ES-I3 (cell line): Measurements from ENCODE around the gene SFXN3.

Source experiments
- H3K36me3 ChIP-seq: 2 replicates; pipeline ENCODE4 v1.6.1; 2013; ENCODE audit warnings: mild to moderate bottlenecking, low read length, control low read depth, moderate library complexity; ENCODE audit not compliant: insufficient read depth
- H3K4me1 ChIP-seq: 2 replicates; pipeline ENCODE4 v1.6.1; 2013; ENCODE audit warnings: mild to moderate bottlenecking, control low read depth, low read length; ENCODE audit not compliant: insufficient read depth
- H3K9ac ChIP-seq: 2 replicates; pipeline ENCODE4 v1.6.1; 2013; ENCODE audit warnings: low read depth, mild to moderate bottlenecking, low read length, moderate library complexity
- H3K9me3 ChIP-seq: 2 replicates; pipeline ENCODE4 v1.6.1; 2013; ENCODE audit warnings: mild to moderate bottlenecking, low read length, moderate library complexity; ENCODE audit not compliant: control insufficient read depth, insufficient read depth

SFXN3 gene

DNA sequence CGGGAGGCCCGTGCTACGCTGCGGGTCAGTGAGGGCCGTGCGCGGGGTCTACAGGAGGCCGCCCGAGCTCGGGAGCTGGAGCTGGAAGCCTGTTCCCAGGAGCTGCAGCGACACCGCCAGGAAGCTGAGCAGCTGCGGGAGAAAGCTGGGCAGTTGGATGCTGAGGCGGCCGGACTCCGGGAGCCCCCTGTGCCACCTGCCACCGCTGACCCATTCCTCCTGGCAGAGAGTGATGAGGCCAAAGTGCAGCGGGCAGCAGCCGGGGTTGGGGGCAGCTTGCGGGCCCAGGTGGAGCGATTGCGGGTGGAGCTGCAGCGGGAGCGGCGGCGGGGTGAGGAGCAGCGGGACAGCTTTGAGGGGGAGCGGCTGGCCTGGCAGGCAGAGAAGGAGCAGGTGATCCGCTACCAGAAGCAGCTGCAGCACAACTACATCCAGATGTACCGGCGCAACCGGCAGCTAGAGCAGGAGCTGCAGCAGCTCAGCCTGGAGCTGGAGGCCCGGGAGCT, 24.4 kb upstream of the SFXN3 start:
- Histone ChIP-seq H3K9me3 (no peaks in the 10 kb centered on the region), H3K4me1 (peaks cover 6% of the 10 kb centered on the region; the same call in 1 of the 2 replicates), H3K36me3 (peaks cover 8% of the 10 kb centered on the region; the same call in 1 of the 2 replicates), H3K9ac (no peak overlapping the region)

DNA sequence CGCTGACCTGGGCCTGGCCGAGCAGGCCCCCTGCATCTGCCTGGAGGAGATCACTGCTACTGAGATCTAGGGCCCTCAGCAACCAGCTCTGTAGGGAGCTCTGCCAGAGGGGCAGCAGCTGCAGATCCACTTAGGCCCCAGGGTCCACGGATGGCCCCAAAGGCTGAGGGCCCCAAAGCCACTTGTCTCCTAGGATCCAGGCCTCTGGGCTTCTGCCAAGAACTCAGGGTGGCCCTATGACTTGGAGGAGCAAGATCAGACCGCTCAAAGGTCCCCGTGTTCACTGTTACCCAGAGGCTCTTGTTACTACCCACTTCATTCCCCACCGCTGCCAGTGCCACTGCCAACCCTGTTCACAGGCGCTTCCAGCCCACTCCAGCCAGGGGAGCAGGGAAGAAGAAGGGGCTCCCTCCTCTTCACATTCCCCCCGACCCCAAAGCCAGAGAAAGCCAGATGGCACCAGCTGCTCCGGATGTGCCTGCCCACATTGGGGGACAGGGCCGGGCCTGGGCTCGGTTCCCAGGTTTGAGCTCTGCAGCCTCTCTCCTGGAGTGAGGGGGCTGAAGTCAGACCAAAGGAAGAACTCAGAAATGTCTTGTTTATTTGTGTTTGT, 23.8 kb upstream of the SFXN3 start:
- Histone ChIP-seq H3K36me3 (peaks cover 8% of the 10 kb centered on the region; the same call in 1 of the 2 replicates), H3K9me3 (no peaks in the 10 kb centered on the region), H3K4me1 (peaks cover 6% of the 10 kb centered on the region; the same call in 1 of the 2 replicates), H3K9ac (no peak overlapping the region)

DNA sequence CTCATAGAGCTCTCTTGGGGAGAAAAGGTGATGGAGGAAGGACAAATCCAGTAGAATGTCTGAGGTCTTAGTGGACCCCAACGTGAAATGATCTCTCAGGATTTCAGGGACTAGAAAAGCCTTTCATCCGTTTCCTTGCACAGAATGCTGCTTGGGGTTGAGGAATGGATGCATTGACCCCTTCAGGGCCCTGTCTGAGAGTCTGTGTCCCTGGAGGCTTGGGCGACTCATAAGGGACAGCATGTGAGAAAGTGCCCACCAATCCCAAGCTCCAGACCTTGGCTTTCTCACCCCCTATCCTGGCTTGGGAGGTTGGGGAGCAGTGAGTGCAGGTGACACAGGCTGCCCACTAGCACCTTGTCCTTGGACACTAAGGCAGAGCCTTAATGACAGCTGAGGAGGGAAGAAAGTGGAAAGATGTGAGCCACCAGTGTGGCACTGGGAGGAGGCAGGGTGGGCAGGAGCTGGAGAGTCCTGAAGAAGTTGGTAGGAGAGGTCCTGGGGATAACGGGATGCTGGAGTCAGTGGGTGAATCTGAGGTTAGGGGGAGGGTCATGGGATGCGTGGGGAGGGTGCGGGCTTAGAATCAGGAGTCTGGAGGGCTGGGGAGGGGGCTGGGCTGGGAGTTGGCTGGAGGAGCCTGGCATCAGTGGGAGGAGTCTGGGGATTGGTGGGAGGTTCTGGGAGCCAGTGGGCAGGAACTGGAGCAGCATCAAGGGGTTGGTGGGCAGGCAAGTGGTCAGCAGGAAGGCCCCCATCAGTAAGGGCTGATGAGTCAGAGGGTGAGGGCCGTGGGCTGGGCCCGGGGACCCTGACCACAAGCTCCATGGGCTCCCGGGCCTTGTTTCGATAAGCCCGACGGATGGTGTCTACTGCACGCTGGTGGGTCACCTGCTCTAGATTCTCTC, 22.9 kb upstream of the SFXN3 start:
- H3K36me3 ChIP-seq = peaks cover 3% of the 10 kb centered on the region; the same call in 1 of the 2 replicates
- no peak overlapping the region for H3K9ac ChIP-seq
- no peaks in the 10 kb centered on the region for H3K9me3 ChIP-seq
- H3K4me1 ChIP-seq = peaks cover 6% of the 10 kb centered on the region; the same call in 1 of the 2 replicates

DNA sequence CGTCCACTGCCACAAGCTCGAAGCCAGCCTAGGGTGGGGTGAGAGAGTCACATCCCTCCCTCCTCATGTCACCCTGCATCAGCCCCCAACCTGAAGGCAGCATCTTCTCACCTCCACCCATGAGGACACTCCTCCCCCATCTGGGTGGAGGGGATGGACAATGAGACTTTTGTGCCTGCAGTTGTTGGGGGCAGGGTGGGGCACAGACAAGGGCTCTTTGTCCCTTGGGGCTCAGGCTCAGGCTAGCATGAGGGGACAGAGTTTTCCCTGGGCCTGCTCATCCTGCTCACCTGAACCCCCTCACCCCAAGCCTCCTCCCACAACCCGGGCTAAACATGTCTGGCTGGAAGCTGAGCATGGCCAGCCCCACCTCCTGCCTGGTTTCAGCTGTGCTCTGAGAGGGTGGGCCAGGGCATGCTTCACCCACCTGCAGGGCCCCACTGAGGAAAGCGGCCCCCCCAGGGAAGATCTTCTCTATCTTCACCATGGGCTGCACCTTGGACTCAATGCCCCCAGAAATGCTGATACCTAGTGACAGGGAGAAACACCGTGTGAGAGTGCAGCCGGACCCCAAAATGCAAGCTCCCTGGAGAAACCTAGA, 22.1 kb upstream of the SFXN3 start:
- H3K9ac ChIP-seq = no peak overlapping the region
- H3K36me3 ChIP-seq = peaks cover 3% of the 10 kb centered on the region; the same call in 1 of the 2 replicates
- peaks cover 6% of the 10 kb centered on the region; the same call in 1 of the 2 replicates for H3K4me1 ChIP-seq
- no peaks in the 10 kb centered on the region for H3K9me3 ChIP-seq

DNA sequence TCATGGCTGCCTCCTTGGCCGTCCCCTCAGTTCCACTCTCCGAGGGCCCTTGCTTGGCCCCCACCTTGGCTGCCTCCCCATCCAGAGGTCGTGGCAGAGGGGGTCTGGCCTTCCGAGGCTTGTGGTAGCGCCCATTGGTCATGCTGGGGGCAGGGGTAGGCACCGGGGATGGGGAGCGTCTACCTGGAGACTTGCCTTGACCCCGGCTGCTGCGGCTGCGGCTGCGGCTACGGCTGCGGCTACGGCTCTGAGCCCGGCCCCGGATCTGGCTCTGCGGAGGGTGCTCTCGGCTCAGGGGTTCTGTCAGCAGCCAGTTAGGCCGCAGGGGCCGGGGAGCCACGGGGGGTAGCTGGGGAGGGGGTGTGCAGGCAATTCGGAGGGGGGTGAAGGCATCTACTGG, 20.7 kb upstream of the SFXN3 start:
- Histone ChIP-seq H3K4me1 (peaks cover 6% of the 10 kb centered on the region; the same call in 1 of the 2 replicates), H3K9ac (no peak overlapping the region), H3K9me3 (no peaks in the 10 kb centered on the region), H3K36me3 (0 out of 2 replicates have a peak, but pooled peaks cover 3% of the 10 kb centered on the region)

DNA sequence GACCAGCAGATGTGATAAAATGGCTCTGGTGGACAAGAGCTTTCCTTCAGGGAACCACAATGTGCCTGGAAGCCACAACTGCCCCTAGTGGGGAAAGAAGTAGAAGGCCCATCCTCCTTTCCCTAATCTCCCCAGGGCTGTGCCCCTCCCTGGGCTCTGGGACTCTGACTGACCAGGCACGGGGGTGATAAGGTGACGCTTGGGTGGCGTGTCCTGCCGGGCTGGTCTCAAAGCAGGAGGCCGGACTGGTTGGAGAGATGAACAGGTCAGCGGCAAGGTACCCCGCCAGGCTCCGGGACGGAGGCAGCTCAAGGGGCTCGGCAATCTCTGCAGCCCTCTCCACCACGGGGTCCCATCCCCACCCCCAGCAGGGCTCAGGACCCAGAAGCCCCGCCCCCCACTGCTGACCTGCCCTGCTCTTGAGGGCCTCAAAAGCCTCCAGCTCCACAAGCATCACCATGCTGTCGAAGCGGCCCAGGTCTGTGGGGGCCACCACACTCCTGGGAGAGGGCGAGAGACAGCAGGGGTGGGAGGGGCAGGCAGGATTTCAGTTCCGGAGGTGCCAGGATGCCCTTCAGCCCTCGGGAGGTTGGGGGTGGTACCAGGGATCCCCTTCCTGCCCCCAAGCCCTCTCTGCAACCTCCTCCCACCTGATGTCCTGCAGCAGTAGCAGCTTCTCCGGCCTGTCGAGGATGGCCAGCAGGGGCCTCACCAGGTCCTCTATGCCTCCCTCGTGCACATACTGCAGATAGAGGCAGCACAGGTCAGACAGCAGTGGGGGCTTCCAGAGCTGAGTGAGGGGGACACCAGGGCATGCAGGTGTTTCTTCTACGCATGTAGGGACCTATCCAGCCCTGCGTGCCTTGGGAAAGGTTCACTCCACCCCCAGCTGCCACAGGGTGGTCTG, 19.3 kb upstream of the SFXN3 start:
- Histone ChIP-seq H3K36me3 (no peaks in the 10 kb centered on the region), H3K9me3 (no peaks in the 10 kb centered on the region), H3K4me1 (peaks cover 6% of the 10 kb centered on the region; the same call in 1 of the 2 replicates), H3K9ac (no peak overlapping the region)

DNA sequence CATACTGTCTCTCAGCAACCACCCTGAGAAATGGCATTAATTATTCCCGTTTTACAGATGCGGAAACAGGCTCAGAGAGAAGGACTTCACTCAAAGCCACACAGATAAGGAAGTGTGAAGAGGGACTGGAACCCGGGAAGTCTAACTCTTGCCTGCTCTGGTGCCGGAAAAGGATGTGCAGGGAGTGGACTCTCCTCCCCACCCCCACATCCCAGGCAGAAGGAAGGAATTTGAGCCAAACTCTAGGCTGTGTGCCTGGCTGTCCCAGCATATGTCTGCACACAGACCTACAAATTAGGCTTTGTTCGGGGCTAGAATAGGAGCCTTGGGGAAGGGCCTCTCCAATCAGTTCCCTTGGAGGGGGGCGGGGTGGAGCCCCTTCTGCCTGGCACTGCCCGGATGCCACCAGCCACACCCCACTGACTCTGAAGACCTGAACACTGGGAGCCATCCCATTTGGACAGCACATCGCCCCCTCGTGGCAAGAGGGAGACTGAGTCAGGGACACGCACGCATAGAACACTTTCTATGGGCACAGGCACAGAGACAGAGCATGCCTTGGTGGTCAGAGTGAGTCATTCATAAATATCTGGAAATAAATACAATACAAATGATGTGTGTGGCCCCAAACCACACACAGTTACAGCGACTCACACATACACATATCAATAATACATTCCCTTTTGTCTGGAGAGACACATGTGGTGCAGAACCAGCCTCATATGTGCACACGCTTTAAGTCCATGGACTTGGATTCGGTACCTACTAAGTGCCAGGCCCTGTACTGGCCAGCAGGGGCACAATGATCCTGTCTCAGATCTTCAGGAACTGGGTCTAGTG, 18.3 kb upstream of the SFXN3 start:
- no peaks in the 10 kb centered on the region for H3K36me3 ChIP-seq
- peaks cover 6% of the 10 kb centered on the region; the same call in 1 of the 2 replicates for H3K4me1 ChIP-seq
- H3K9ac ChIP-seq = no peak overlapping the region
- no peaks in the 10 kb centered on the region for H3K9me3 ChIP-seq

DNA sequence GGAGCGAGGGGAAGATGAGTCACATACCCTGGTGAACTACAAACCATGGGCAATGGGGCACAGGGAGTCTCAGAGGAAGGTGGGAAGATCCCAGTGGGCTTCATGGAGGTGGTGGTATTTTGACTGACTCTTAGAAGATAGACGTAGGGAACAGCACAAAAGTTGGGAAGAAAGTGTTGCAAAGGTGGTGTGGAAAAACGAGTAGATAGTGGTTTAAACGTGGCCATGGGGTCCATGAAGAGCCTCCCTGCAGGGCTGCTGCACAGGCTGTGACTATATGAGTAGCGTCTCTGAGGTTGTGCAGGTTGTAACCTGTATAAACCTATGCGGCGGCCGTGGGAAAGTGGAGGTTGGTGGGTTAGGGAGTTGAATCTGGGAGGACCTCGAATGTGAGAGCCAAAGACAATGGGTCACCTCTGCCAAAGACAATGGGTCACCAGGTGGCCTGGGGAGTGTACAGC, 17.6 kb upstream of the SFXN3 start:
- Histone ChIP-seq H3K4me1 (peaks cover 5% of the 10 kb centered on the region; the same call in 1 of the 2 replicates), H3K36me3 (no peaks in the 10 kb centered on the region), H3K9ac (no peak overlapping the region), H3K9me3 (no peaks in the 10 kb centered on the region)

DNA sequence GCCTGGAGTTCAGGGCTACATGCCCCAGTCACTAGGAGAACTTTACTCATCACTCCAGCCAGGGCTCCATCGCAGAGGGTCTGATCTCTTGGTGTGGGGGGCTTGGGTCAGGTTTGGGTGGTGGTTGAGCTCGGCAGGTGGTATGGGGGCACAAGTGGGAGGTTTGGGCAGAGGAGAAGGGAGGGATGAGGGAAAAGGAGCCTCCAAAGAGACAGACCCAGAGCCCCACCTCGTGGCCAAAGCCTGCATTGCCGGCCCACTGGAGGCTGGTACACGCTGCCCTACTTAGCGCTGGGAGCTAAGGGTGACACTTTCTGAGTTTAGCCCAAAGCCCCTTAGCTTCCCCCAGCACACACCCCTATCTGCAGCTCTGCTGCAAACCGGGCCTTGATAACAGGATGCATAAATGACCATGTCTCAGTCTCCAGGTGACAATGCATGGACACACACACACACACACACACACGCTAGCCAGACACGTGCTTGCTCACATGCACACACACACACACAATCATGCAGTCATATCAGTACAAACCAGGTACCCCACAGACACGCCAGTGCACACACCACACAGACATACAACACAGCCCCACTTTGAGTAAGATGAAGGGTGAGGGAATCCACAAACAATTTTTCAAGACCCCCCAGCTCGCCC, 16.7 kb upstream of the SFXN3 start:
- Histone ChIP-seq H3K9ac (no peak overlapping the region), H3K4me1 (no peaks in the 10 kb centered on the region; the same call in 1 of the 2 replicates), H3K36me3 (no peaks in the 10 kb centered on the region), H3K9me3 (no peaks in the 10 kb centered on the region)

DNA sequence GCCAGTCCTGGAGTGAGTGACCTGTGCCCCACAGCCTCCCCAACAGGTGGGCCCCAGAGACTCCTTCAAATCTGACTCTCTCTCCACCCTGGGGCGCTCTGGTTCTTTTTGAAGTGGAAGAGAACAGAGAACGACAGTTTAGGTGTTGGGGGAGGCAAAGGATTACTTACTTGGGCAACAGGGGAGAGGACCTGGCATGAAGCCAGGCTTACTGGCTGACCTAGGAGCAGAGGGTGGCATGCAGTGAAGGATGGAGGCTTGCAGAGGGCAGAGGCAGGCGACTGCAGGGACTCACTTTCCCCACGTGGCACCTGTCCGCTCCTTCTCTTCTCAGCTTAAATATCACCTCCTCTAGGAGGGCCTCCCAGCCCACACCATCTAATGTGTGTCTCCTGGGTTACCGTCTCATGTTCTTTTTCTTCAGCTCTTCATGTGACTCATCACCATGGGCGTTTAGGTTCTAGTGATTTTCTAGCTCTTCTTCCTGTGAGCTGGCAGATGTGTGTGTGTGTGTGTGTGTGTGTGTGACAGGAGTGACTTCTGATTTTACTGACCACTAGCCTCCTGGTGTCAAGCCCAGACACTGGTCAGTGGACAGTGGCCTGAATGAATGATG, 16.0 kb upstream of the SFXN3 start:
- Histone ChIP-seq H3K36me3 (no peaks in the 10 kb centered on the region), H3K9me3 (no peaks in the 10 kb centered on the region), H3K4me1 (no peaks in the 10 kb centered on the region; the same call in 1 of the 2 replicates), H3K9ac (no peak overlapping the region)

DNA sequence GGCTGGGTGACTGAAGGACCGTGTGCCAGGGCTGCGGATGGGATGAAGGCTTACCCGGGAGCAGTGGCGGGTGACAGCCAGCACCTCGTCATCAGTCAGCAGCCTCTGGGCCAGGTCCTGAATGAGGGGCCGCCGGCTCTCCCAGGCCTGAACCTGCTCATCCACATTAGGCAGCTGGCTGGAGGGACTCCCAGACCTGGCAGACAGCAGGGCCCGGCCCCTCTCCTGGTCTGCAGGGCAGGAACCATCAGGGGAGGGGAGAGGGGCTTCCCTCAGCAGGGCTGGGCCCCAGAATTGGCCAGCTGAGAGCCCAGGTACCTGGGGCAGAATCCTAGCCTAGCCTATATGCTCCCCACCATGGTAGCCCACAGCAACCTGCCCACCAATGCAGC, 15.5 kb upstream of the SFXN3 start:
- no peak overlapping the region for H3K9ac ChIP-seq
- no peaks in the 10 kb centered on the region for H3K36me3 ChIP-seq
- no peaks in the 10 kb centered on the region for H3K9me3 ChIP-seq
- no peaks in the 10 kb centered on the region; the same call in 1 of the 2 replicates for H3K4me1 ChIP-seq

DNA sequence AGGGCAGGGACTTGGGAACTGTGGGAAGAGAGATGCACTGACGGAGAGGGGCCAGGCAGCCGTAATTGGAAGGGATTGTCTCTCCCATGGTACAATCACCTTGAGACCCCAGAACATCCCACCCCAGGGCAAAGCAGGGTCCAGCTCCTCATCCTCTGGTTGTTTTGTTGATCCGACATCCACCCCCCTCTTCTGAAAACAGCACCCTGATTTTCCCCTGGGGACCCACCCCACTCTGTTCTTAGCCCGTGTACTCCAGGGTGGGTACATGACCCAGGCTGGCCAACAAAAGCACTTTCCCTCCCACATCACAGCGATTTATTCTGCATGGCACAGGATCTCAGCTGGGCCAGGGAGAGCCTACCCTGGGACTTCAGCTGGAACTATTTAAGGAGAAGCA, 14.2 kb upstream of the SFXN3 start:
- H3K4me1 ChIP-seq = no peaks in the 10 kb centered on the region; the same call in 1 of the 2 replicates
- H3K9me3 ChIP-seq = no peaks in the 10 kb centered on the region
- H3K9ac ChIP-seq = no peak overlapping the region
- no peaks in the 10 kb centered on the region for H3K36me3 ChIP-seq
